DMS79 (cell line): ENCODE results near the gene DUOX2.

ENCODE experiments used
- DNase-seq: peaks from one replicate; lab custom pipeline; 2025; lab: John Stamatoyannopoulos, UW

DUOX2 gene

DNA sequence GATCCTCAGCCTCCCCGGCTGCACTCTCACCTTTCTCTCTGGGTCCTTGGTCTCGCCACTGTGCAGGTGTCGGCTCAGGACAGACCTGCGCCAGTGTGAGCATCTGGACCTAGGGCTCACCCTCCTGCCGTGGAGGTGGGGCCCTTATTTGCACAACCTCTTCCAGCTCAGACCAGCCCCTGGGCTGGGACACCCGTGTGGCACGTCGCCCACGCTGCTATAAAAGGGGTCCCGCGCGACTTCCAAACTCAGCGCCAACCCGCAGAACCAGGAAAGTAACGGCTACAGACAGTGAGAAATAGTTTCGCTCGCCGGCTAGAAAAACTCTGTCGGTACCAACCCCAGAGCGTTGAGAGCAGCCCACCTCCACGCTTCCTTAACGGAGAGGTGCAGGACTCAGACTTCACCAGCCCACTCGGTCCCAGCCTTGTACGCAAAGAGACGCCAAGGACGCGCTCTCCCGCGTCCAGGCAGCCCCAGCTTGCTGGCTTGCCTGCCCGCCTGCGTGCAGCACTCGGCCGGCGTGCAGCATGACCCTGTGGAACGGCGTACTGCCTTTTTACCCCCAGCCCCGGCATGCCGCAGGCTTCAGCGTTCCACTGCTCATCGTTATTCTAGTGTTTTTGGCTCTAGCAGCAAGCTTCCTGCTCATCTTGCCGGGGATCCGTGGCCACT, at the start of gene DUOX2, which contains the start of gene DUOXA2:
TSS of gene DUOX2 (minus strand) at position 97 of the 675 bp plus-strand sequence. CDS start 761 bp downstream, outside the sequence.
TSS of gene DUOXA2 (plus strand) at position 251 of the 675 bp plus-strand sequence. CDS start at position 531, 280 bp downstream.
- DNase-seq, result no peak

GRCh38 chr15:45163508-45163856, 49.5 kb upstream of the DUOX2 start:
- no peak for DNase-seq

GRCh38 chr15:45162771-45163507, 49.0 kb upstream of the DUOX2 start:
- peak; percentile 25 for DNase-seq

GRCh38 chr15:45161666-45162065, 47.7 kb upstream of the DUOX2 start:
- DNase-seq, result no peak

GRCh38 chr15:45157974-45158373, 44.0 kb upstream of the DUOX2 start:
- no peak for DNase-seq

GRCh38 chr15:45156744-45157455, 42.9 kb upstream of the DUOX2 start:
- no peak for DNase-seq

DNA sequence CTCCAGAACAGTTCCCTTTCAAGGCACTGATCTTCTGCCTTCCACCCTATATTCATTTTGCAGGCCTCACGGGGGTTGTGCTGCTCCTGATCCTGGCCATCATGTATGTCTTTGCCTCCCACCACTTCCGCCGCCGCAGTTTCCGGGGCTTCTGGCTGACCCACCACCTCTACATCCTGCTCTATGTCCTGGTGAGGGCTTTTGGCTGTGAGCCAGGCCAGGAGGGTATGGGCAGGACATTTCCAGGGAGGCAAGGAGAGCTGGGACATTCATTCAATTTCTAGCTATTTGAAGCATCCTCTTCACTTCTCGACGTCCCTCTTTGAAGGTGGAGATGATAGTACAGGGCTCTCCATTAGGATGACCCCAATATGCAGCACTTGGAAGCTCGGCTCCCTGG, 41.8 kb upstream of the DUOX2 start:
- DNase-seq, result no peak

DNA sequence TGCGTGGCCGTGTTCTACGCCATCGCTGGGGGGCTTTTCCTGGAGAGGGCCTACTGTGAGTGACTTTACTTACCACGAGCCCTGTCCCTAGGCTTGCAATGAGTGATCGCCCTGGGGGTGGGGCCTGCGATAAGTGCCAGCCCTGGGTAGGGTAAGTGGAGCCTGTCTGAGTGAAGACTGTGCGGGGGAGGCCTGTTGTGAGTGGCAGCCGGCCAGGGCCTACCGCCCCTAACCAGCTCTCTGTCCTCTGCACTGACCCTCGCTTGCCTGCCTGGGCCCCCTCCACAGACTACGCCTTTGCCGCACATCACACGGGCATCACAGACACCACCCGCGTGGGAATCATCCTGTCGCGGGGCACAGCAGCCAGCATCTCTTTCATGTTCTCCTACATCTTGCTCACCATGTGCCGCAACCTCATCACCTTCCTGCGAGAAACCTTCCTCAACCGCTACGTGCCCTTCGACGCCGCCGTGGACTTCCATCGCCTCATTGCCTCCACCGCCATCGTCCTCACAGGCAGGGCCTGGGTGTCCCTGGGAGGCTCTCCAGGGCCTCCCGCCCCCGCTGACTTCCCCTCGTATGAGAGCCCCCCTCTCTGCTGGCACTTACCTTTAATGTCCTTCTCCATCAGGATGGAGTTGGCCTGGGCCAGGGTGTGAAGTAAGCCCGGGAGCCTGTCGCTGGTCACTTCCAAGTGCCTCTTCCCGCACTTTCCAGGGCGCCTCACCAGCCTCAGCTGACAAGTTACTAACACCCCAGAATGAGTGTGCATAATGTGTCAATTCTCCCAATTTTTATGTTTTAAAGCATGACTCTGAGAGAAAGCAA, 38.2 kb upstream of the DUOX2 start:
- DNase-seq, result no peak

- no peak for DNase-seq
These were observed 37.0 kb upstream of the DUOX2 start for GRCh38 chr15:45150997-45151396.

- DNase-seq, result no peak
These were observed 36.5 kb upstream of the DUOX2 start for GRCh38 chr15:45150481-45150880.

DNA sequence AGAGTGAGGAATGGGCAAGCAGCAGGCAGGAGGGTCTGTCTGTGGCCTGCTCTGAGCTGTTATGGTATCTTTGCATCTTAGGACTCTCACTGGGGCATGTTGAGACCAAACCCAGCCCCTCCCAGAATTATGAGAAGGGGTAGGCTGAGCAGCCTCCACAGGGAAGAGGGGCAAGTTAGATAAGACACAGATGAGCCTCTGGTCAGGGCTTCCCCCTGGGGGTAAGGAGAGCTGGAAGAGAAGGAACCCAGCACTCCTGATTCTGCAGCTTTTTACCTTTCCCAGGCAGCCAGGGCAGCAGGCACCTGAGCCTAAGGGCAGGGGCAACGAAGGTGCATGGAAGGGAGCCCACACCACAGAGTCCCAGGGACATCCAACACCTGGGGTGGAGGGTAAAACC, 35.1 kb upstream of the DUOX2 start:
- DNase-seq, result no peak

- no peak for DNase-seq
These were observed 34.4 kb upstream of the DUOX2 start for GRCh38 chr15:45148076-45149059.

DNA sequence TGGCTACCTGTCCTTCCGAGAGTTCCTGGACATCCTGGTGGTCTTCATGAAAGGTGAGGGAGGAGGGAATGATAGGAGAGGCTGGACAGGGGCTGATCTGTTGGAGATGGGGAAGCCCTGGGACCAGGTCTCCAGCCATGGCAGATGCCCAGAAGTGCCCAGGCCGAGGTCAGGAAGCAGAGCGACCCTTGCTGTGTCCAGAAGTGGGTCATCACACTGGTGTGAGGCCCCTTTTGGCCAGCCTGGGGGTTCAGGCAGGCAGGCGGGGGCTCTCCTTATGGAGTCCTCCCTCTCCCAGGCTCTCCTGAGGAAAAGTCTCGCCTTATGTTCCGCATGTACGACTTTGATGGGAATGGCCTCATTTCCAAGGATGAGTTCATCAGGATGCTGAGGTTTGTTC, 33.6 kb upstream of the DUOX2 start:
- DNase-seq, result no peak

DNA sequence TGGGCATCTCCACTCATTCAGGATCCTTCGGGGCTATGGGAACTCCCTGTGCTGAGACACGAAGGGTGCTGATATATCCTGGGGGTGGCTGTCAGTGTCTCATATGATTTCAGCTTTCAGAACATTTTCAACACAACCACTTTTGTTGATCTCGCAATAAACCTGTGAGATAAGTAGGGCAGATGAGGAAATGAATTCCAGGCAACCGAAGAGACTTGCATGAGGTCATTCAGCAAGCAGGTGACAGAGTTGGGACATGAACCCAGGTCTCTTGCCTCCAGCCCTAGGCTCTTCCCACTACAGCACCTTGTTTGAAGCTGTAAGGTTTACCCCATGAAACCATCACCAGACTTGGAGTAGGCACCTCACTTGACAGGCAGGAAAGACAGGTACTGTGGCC, 32.4 kb upstream of the DUOX2 start:
- DNase-seq, result no peak

GRCh38 chr15:45144775-45145174, 30.8 kb upstream of the DUOX2 start:
- DNase-seq, result no peak

GRCh38 chr15:45143946-45144345, 30.0 kb upstream of the DUOX2 start:
- DNase-seq, result no peak

DNA sequence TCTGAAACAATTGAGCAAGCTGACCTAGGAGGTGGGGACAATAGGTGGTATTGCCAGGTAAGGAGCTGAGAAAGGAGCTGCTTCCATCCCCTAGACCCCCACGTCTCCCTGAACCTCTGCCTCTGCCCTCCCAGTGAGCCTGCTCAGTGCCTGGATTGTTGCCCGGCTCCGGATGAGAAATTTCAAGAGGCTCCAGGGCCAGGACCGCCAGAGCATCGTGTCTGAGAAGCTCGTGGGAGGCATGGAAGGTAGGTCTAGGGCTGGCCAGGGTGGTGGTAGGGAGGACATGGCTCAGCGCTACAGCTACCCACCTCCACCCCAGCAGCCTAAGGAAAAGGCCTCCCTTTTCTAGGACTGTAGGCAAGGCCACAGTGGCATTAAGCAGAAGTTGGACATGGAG, 29.1 kb upstream of the DUOX2 start:
- no peak for DNase-seq

GRCh38 chr15:45141386-45141785, 27.4 kb upstream of the DUOX2 start:
- DNase-seq, result no peak

- no peak for DNase-seq
These were observed 26.7 kb upstream of the DUOX2 start for GRCh38 chr15:45140557-45141250.

GRCh38 chr15:45139770-45140169, 25.8 kb upstream of the DUOX2 start:
- no peak for DNase-seq
